Measurements from ENCODE around the gene LGR6.
"Not testable (repeated sequence)": the region's sequence is repeated elsewhere in the genome, so short reads cannot be mapped to it uniquely, and the experiment has no call there.

Gene LGR6

GRCh38 chr1:202189001-202189790 is 4.4 kb upstream of the LGR6 start:
- no peaks in the 10 kb centered on the region for H3K9me3 ChIP-seq
- no peak overlapping the region for H3K4me3 ChIP-seq (ENCODE audit: low read depth, low read length)
- H3K4me1 ChIP-seq = no peaks in the 10 kb centered on the region
- peak; percentile 69 for TF ChIP-seq CTCF (IDR thresholded peaks at IDR 0.05; ENCODE audit: low read depth, low read length)
- peaks cover 14% of the 10 kb centered on the region for H3K27me3 ChIP-seq
- peak; percentile 88 for DNase-seq
- H3K36me3 ChIP-seq = no peaks in the 10 kb centered on the region

GRCh38 chr1:202189918-202190715 is 3.5 kb upstream of the LGR6 start:
- Histone ChIP-seq H3K36me3 (no peaks in the 10 kb centered on the region), H3K4me1 (no peaks in the 10 kb centered on the region), H3K4me3 (ENCODE audit: low read depth, low read length) (no peak overlapping the region), H3K27me3 (peaks cover 15% of the 10 kb centered on the region), H3K9me3 (no peaks in the 10 kb centered on the region)
- 0 out of 2 replicates have a peak, but pooled peaks have one; percentile 4 for TF ChIP-seq CTCF (IDR thresholded peaks at IDR 0.05; ENCODE audit: low read depth, low read length)
- no peak for DNase-seq

- peaks cover 15% of the 10 kb centered on the region for H3K27me3 ChIP-seq
- H3K4me1 ChIP-seq = not testable (repeated sequence)
These were observed 2.2 kb upstream of the LGR6 start for GRCh38 chr1:202191391-202191790.

GRCh38 chr1:202192770-202193613 is 607 bp upstream of the LGR6 start:
- peak; percentile 79 for DNase-seq
- Histone ChIP-seq H3K27me3 (peaks cover 15% of the 10 kb centered on the region), H3K4me3 (ENCODE audit: low read depth, low read length) (peak overlapping the region; percentile 8; the same call in 1 of the 2 replicates), H3K36me3 (no peaks in the 10 kb centered on the region), H3K4me1 (no peaks in the 10 kb centered on the region), H3K9me3 (no peaks in the 10 kb centered on the region)
- peak; percentile 88 for TF ChIP-seq CTCF (IDR thresholded peaks at IDR 0.05; ENCODE audit: low read depth, low read length)

More at GRCh38 chr1:202191391-202191790, 2.2 kb upstream of the LGR6 start:
- not testable (repeated sequence) for H3K36me3 ChIP-seq; H3K9me3 ChIP-seq; DNase-seq; H3K4me3 ChIP-seq (ENCODE audit: low read depth, low read length)

GRCh38 chr1:202194328-202194648 is 689 bp downstream of the LGR6 start:
- H3K9me3 ChIP-seq = no peaks in the 10 kb centered on the region
- H3K27me3 ChIP-seq = peaks cover 15% of the 10 kb centered on the region
- no peaks in the 10 kb centered on the region for H3K4me1 ChIP-seq
- TF ChIP-seq CTCF (IDR thresholded peaks at IDR 0.05; ENCODE audit: low read depth, low read length) = no peak
- no peak for DNase-seq
- no peaks in the 10 kb centered on the region for H3K36me3 ChIP-seq
- no peak overlapping the region for H3K4me3 ChIP-seq (ENCODE audit: low read depth, low read length)

GRCh38 chr1:202197653-202198365 is 4.2 kb downstream of the LGR6 start:
- Histone ChIP-seq H3K9me3 (no peaks in the 10 kb centered on the region), H3K4me3 (ENCODE audit: low read depth, low read length) (no peak overlapping the region), H3K36me3 (no peaks in the 10 kb centered on the region), H3K4me1 (peaks cover 8% of the 10 kb centered on the region; the same call in 1 of the 2 replicates), H3K27me3 (peaks cover 15% of the 10 kb centered on the region)
- TF ChIP-seq CTCF (IDR thresholded peaks at IDR 0.05; ENCODE audit: low read depth, low read length) = no peak
- no peak for DNase-seq

Data from BE2C (cell line).